Neuronal stem cell (in vitro differentiated cells): ENCODE data around the gene MESD. TPM values are rescaled to one million over a fixed set of nuclear protein-coding genes. Genes with fewer than 3 reads are reported as not detected.
A peak's percentile ranks its signal among the peaks of the same experiment; 100 is the strongest.

ENCODE experiments used
- DNase-seq: peaks from one replicate; pipeline ENCODE4 v3.0.0-alpha.2; 2013; ENCODE audit warnings: low spot score
- H2AFZ ChIP-seq: one replicate; pipeline ENCODE4 v1.6.1; 2013; ENCODE audit warnings: mild to moderate bottlenecking, low read length, inconsistent platforms
- H2AK5ac ChIP-seq: 2 replicates; pipeline ENCODE4 v1.6.1; 2013; ENCODE audit warnings: low read depth, mild to moderate bottlenecking, inconsistent platforms, low read length, moderate library complexity, mixed read lengths
- H2BK120ac ChIP-seq: 2 replicates; pipeline ENCODE4 v1.6.1; 2013; ENCODE audit warnings: low read depth, mild to moderate bottlenecking, inconsistent platforms, low read length, moderate library complexity, mixed read lengths
- H2BK12ac ChIP-seq: one replicate; pipeline ENCODE4 v1.6.1; 2013; ENCODE audit warnings: low read length, inconsistent platforms
- H2BK15ac ChIP-seq: 2 replicates; pipeline ENCODE4 v1.6.1; 2013; ENCODE audit warnings: mild to moderate bottlenecking, low read length, inconsistent platforms, mixed read lengths
- H2BK5ac ChIP-seq: one replicate; pipeline ENCODE4 v1.6.1; 2013; ENCODE audit warnings: inconsistent platforms, mild to moderate bottlenecking, low read length, moderate library complexity
- H3K14ac ChIP-seq: one replicate; pipeline ENCODE4 v1.6.1; 2013; ENCODE audit warnings: low read length, inconsistent platforms
- H3K18ac ChIP-seq: 2 replicates; pipeline ENCODE4 v1.6.1; 2013; ENCODE audit warnings: low read length, inconsistent platforms
- H3K23ac ChIP-seq: 2 replicates; pipeline ENCODE4 v1.6.1; 2013; ENCODE audit warnings: low read depth, mild to moderate bottlenecking, mixed read lengths, low read length, inconsistent platforms; ENCODE audit not compliant: poor library complexity
- H3K27ac ChIP-seq: replicated peaks from 3 replicates; pipeline ENCODE4 v1.5.1; 2013; ENCODE audit warnings: low read length, inconsistent platforms
- H3K27me3 ChIP-seq, 3 experiments: 2 replicates each; pipeline ENCODE4 v1.6.1; 2013; ENCODE audit warnings: low read length in 3 of 3, mild to moderate bottlenecking in 2 of 3, inconsistent platforms in 1 of 3, low read depth in 1 of 3, mixed read lengths in 1 of 3, moderate library complexity in 1 of 3; ENCODE audit not compliant: control insufficient read depth in 3 of 3, insufficient read depth in 3 of 3
- H3K36me3 ChIP-seq, 2 donors: replicated peaks in 1 of 2; 2 replicates each; pipeline ENCODE4 v1.6.1; 2013; ENCODE audit warnings: low read length in 2 of 2; ENCODE audit not compliant: control insufficient read depth in 2 of 2, insufficient read depth in 2 of 2
- H3K4ac ChIP-seq: 2 replicates; pipeline ENCODE4 v1.6.1; 2013; ENCODE audit warnings: inconsistent platforms, mild to moderate bottlenecking, low read length, moderate library complexity
- H3K4me1 ChIP-seq, 2 donors: 1 replicate in 1 of 2; 2 replicates in 1 of 2; pipeline ENCODE4 v1.6.1; 2013; ENCODE audit warnings: low read length in 2 of 2, low read depth in 1 of 2; ENCODE audit not compliant: control insufficient read depth in 2 of 2, insufficient read depth in 1 of 2
- H3K4me2 ChIP-seq: one replicate; pipeline ENCODE4 v1.6.1; 2013; ENCODE audit warnings: mild to moderate bottlenecking, low read length, inconsistent platforms; ENCODE audit not compliant: insufficient read depth, poor library complexity, severe bottlenecking
- H3K4me3 ChIP-seq, 2 donors: 2 replicates each; pipeline ENCODE4 v1.5.1; 2013; ENCODE audit warnings: low read length in 2 of 2, mild to moderate bottlenecking in 2 of 2, inconsistent platforms in 1 of 2, moderate library complexity in 1 of 2
- H3K79me1 ChIP-seq: one replicate; pipeline ENCODE4 v1.6.1; 2013; ENCODE audit warnings: low read depth, mild to moderate bottlenecking, inconsistent platforms, low read length, moderate library complexity
- H3K9ac ChIP-seq: one replicate; pipeline ENCODE4 v1.6.1; 2013; ENCODE audit warnings: mild to moderate bottlenecking, low read depth, low read length, inconsistent platforms; ENCODE audit not compliant: poor library complexity
- H3K9me3 ChIP-seq, 2 donors: replicated peaks in 1 of 2; 2 replicates each; pipeline versions ENCODE3 to v1.6.1; 2013; ENCODE audit warnings: low read length in 2 of 2, mild to moderate bottlenecking in 2 of 2, inconsistent platforms in 1 of 2, low read depth in 1 of 2, mixed read lengths in 1 of 2, moderate library complexity in 1 of 2; ENCODE audit not compliant: control insufficient read depth in 2 of 2, insufficient read depth in 1 of 2
- H4K8ac ChIP-seq: one replicate; pipeline ENCODE4 v1.6.1; 2013; ENCODE audit warnings: low read depth, mild to moderate bottlenecking, inconsistent platforms, low read length, moderate library complexity
- H4K91ac ChIP-seq: one replicate; pipeline ENCODE4 v1.6.1; 2013; ENCODE audit warnings: low read length, low read depth, mild to moderate bottlenecking, inconsistent platforms; ENCODE audit not compliant: poor library complexity
- WGBS, 2 donors: extraction: QIAGEN DNeasy Blood & Tissue Kit; methylation state at CpG; one replicate each; pipeline ENCODE4 v1.1.7; 2013; ENCODE audit warnings: missing lambda C conversion rate in 2 of 2, mixed read lengths in 1 of 2; ENCODE audit not compliant: insufficient read length in 2 of 2, insufficient replicate concordance in 1 of 2; ENCODE audit errors: extremely low coverage in 2 of 2; 5-methylcytosine and 5-hydroxymethylcytosine counted together
- polyA plus RNA-seq, 2 experiments: library from polyadenylated mRNA; stranded (reverse); fragments of 200-250 nt; gene quantifications; one replicate each; pipeline ENCODE4 v1.2.3, GENCODE V29; 2013

MESD gene
- 18.9 TPM for polyA plus RNA-seq (2013, experiment 1 of 2)
- polyA plus RNA-seq (2013, experiment 2 of 2), result 19.2 TPM

GRCh38 chr15:80989518-80990478 is at the start of gene MESD:
Gene MESD, minus strand, starts transcription at chr15:80989819. Its CDS starts 28 bp downstream, at chr15:80989791.
- Histone ChIP-seq H3K14ac (peak within 1 kb of the TSS; percentile 87), H3K4ac (no peak within 1 kb of the TSS), H3K4me3 (peak within 1 kb of the TSS; percentile 80 to 96)

DNA sequence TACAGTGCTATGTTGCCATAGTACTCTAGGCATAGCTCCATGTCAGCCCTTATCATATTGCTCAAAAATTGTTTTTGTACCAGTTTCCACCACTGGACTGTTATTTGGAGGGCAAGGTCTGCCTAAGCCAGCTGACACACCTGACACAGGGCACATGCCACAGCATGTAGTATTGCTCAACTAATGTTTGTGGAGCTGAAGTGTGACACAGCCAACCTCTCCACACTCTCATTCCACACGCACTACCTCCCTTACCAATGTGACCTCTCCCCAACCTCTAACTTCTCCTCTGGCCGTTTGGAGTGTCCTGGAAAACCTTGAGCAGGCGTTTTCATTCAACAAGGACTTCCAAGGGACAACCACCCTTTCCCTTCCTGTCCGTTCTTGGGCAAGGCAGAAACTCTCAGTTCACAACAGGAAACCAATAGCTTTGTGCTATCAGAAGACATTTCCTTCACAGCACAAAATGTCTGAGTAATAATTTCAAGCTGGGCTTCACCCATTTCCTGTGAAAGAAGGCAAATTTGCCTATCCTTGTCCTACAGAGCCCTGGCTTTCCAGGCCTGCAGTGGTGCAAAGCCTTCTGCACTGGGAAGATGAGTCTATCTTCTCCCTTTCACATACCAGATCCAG is 49.5 kb upstream of the MESD start:
- DNase-seq, result no peak
- no CpG with 5 or more reads among the region's 4 CpGs for WGBS, 2 donors

More at GRCh38 chr15:80989518-80990478, at the start of gene MESD:
- Histone ChIP-seq H3K23ac (peak within 1 kb of the TSS; percentile 97), H3K9ac (peak within 1 kb of the TSS; percentile 91), H3K27me3 (no peaks in the 10 kb centered on the region), H3K18ac (peak within 1 kb of the TSS; percentile 99), H2AFZ (peak within 1 kb of the TSS; percentile 98), H2BK5ac (peak within 1 kb of the TSS; percentile 71), H3K9me3 (no peaks in the 10 kb centered on the region), H3K79me1 (no peaks in the 10 kb centered on the region), H3K4me1 (peaks cover 4 to 6% of the 10 kb centered on the region in 2 donors), H3K36me3 (peaks cover 2 to 25% of the 10 kb centered on the region in 2 donors), H2BK12ac (no peak within 1 kb of the TSS), H3K27ac (peak within 1 kb of the TSS; percentile 61), H2BK120ac (peak within 1 kb of the TSS; percentile 69), H3K4me2 (peak within 1 kb of the TSS; percentile 63), H2BK15ac (no peak within 1 kb of the TSS), H2AK5ac (no peak within 1 kb of the TSS), H4K91ac (peak within 1 kb of the TSS; percentile 94), H4K8ac (no peak within 1 kb of the TSS)
- WGBS, 2 donors, result no CpG with 5 or more reads among the region's 63 CpGs
- DNase-seq, result peak; percentile 93

DNA sequence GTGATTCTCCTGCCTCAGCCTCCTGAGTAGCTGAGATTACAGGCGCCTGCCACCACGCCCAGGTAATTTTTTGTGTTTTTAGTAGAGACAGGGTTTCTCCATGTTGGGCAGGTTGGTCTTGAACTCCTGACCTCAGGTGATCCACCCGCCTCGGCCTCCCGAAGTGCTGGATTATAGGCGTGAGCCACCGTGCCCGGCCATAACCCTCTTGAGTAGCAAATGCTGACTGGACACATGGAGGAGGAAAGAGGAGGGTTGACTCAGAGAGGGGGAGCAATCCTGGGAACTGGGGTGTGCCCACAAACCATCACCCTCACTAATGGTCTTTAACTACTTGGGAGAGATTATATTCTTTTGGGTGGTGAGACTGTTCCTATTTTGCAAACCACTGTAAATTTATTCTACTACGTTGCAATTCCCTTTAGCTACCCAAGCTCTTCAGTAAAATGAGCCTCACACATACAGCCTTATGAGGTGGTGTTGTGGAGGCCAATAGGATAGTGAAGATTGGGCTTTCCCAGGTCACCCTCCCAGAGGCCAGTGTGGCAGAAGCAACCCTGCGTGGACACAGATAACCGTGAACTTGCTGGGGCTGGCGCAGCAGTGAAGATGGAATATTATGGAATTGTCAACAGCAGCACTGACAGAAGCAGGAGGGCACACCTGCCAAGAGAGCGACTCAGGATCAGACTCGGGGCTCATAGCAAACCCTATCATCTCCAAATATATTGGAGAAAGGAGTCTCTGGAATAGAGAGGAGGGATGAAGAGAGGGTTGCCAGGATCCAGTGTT is 48.5 kb upstream of the MESD start:
- H2BK120ac ChIP-seq, result no peak overlapping the region
- H3K4me1 ChIP-seq, result no peaks in the 10 kb centered on the region
- no peak for DNase-seq
- no peak overlapping the region for H2AFZ ChIP-seq
- H3K18ac ChIP-seq, result no peak overlapping the region
- no peak overlapping the region for H3K23ac ChIP-seq
- H2BK5ac ChIP-seq, result no peak overlapping the region
- H3K9ac ChIP-seq, result no peak overlapping the region
- H4K91ac ChIP-seq, result no peak overlapping the region
- H2AK5ac ChIP-seq, result no peak overlapping the region
- WGBS, 2 donors, result no CpG with 5 or more reads among the region's 14 CpGs
- H3K36me3 ChIP-seq, result no peaks in the 10 kb centered on the region
- H3K27ac ChIP-seq, result no peak overlapping the region
- H2BK15ac ChIP-seq, result no peak overlapping the region
- H3K4me2 ChIP-seq, result no peak overlapping the region
- no peaks in the 10 kb centered on the region for H3K9me3 ChIP-seq
- H3K27me3 ChIP-seq, result peaks cover 0 to 16% (median 0%) of the 10 kb centered on the region in 3 experiments
- H2BK12ac ChIP-seq, result no peak overlapping the region
- H3K4ac ChIP-seq, result no peak overlapping the region
- no peaks in the 10 kb centered on the region for H3K79me1 ChIP-seq
- no peak overlapping the region for H3K4me3 ChIP-seq
- no peak overlapping the region for H4K8ac ChIP-seq
- no peak overlapping the region for H3K14ac ChIP-seq

More for the DNA sequence above, 49.5 kb upstream of the MESD start:
- no peak overlapping the region for H3K27ac ChIP-seq
- no peaks in the 10 kb centered on the region for H3K36me3 ChIP-seq
- H2BK5ac ChIP-seq, result no peak overlapping the region
- H2BK12ac ChIP-seq, result no peak overlapping the region
- H2AFZ ChIP-seq, result no peak overlapping the region
- no peak overlapping the region for H3K14ac ChIP-seq
- H3K79me1 ChIP-seq, result no peaks in the 10 kb centered on the region
- no peak overlapping the region for H4K91ac ChIP-seq
- no peak overlapping the region for H2AK5ac ChIP-seq
- H3K18ac ChIP-seq, result no peak overlapping the region
- no peak overlapping the region for H3K4me2 ChIP-seq
- H4K8ac ChIP-seq, result no peak overlapping the region
- H3K4me1 ChIP-seq, result no peaks in the 10 kb centered on the region
- H3K9ac ChIP-seq, result no peak overlapping the region
- no peak overlapping the region for H2BK120ac ChIP-seq
- peaks cover 0 to 11% (median 0%) of the 10 kb centered on the region in 3 experiments for H3K27me3 ChIP-seq
- H3K23ac ChIP-seq, result no peak overlapping the region
- no peak overlapping the region for H3K4me3 ChIP-seq
- H2BK15ac ChIP-seq, result no peak overlapping the region
- no peak overlapping the region for H3K4ac ChIP-seq
- no peaks in the 10 kb centered on the region for H3K9me3 ChIP-seq
